HG03039 (cell line): ENCODE results near the gene NF2.
"Not testable (repeated sequence)": the region's sequence is repeated elsewhere in the genome, so short reads cannot be mapped to it uniquely, and the experiment has no call there.

Experiments used
- ATAC-seq: cut with Tn5 transposase; IDR thresholded peaks from one replicate; pipeline ENCODE4 v1.9.1; 2021; ENCODE audit warnings: mild to moderate bottlenecking, moderate library complexity; ENCODE audit not compliant: unreplicated experiment

NF2 gene

GRCh38 chr22:29603358-29604075, at the start of gene NF2:
NF2 (plus strand) TSS chr22:29603633; CDS start chr22:29603999, 366 bp downstream.
- ATAC-seq, result peak; percentile 92

- ATAC-seq, result no peak
These were observed 48.3 kb upstream of the NF2 start for GRCh38 chr22:29555065-29555644.

- no peak for ATAC-seq
These were observed 44.4 kb upstream of the NF2 start for GRCh38 chr22:29559030-29559429.

DNA sequence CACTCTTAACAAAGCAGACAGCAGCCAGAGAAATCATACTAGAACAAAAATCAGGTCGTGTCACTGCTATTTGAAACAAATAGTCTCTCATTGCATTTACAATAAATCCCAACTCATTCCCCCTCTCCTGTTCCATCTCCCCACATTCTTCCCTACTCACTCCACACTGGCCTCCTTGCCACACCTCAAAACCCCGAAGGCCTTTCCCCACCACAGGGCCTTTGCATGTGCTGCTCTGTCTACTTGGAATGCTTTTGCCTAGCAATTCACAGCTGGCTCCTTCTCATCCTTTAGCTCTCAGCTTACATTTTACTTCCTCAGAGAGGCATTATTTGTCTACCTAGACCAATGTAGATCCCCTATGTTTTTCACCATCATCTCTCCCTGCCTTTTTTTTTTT, 43.6 kb upstream of the NF2 start:
- no peak for ATAC-seq

- ATAC-seq, result no peak
These were observed 39.6 kb upstream of the NF2 start for GRCh38 chr22:29563652-29564460.

DNA sequence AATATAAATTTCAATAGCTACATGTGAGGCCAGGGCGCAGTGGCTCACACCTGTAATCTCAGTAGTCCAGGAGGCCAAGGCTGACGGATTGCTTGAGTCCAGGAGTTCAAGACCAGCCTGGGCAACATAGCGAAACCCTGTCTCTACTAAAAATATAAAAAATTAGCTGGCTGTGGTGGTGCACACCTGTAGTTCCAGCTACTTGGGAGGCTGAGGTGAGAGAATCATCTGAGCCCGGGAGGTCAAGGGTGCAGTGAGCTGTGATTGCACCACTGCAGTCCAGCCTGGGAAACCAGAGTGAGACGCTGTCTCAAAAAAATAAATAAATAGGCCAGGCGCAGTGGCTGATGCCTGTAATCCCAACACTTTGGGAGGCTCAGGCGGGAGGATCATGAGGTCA, 36.9 kb upstream of the NF2 start:
- not testable (repeated sequence) for ATAC-seq

GRCh38 chr22:29567338-29567737, 36.1 kb upstream of the NF2 start:
- ATAC-seq, result no peak

DNA sequence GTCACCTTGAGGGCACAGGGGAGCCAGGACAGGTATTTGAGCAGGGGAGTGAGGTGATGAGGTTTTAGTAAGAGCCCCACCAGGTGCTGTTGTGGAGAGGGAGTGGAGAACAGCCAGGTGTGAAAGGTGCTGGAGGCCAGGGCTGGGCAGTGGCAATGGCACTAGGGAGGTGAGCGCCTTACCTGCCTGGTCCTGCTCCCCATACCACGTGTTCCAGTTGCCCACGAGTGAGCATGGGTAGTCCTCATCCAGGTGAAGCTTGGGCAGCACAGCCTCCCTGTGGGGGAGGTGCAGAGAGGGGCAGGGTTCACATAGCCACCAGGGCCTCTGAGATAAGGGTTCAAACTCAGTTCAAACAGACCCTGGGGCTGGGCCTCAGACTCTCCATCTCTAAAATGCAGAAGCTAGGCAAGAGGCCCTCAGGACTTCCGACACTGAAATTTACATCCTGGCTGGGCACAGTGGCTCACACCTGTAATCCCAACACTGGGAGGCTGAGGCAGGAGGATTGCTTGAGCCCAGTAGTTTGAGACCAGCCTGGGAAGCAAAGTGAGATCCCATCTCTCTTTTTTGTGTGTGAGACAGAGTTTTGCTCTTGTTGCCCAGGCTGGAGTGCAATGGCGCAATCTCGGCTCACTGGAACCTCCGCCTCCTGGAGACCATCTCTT, 34.3 kb upstream of the NF2 start:
- no peak for ATAC-seq

DNA sequence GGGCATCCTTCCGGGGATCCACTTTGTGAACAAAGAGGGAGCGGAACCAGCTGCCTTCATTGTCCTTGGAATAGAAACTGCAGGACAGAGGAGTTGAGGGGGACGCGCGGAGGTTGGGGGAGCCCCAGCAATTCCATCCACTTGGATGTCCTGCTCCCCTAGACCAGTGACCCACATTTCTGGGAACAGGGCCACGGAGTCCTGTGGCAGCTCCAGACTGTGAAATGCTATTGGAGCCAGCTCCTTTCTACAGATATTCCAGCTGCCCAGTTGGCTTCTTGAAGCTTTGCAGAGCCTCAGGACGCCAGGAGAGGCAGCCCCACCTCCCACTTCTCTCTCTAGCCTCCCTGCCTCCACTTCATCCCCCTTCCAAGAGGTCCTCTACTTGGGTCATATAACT, 33.0 kb upstream of the NF2 start:
- ATAC-seq, result no peak

GRCh38 chr22:29570912-29571549, 32.4 kb upstream of the NF2 start:
- ATAC-seq, result no peak

DNA sequence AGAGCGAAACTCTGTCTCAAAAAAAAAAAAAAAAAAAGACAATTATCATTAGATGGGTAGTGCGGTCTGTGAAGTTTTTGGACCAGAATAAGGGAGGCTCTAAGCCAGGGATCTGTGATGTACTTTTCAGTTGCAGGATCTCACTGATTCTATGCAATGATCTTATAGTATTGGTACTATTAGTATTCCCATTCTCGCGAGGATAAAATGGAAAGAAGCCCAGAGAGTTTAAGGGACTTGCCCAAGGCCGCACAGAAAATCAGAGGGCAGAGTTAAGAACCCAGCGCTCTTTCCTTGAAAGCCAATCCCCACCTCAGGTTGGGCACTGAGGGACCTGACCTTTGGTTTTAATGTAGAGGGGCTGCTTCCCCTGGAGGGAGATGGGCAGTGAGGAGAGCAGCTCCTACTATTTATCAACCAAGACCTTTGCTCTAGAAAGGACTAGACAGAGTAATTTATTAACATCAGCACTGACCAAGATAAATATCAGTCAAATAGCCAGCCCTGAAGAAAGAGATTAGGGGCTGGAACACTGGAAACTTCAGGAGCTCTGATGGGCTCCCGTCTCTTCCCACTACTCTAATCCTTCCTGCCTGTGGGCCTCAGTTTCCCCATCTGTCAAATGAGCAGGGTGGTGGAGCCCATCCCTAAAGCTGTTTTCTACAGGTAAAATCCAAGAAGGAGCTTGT, 28.5 kb upstream of the NF2 start:
- ATAC-seq, result no peak

GRCh38 chr22:29578462-29579200, 24.8 kb upstream of the NF2 start:
- ATAC-seq, result no peak

- no peak for ATAC-seq
These were observed 23.1 kb upstream of the NF2 start for GRCh38 chr22:29580200-29580810.

DNA sequence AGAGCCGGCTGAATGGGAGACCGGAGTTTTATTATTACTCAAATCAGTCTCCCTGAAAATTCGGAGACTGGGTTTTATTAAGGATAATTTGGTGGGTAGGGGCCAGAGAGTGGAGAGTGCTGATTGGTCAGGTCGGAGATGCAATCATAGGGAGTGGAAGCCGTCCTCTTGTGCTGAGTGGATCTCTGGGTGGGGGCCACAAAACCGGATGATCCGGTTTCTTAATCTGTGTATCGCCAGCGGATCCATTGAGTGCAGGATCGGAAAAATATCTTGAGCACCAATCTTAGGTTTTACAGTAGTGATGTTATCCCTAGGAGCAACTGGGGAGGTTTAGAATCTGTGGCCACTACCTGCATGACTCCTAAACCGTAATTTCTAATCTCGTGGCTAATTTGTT, 21.6 kb upstream of the NF2 start:
- ATAC-seq, result no peak

DNA sequence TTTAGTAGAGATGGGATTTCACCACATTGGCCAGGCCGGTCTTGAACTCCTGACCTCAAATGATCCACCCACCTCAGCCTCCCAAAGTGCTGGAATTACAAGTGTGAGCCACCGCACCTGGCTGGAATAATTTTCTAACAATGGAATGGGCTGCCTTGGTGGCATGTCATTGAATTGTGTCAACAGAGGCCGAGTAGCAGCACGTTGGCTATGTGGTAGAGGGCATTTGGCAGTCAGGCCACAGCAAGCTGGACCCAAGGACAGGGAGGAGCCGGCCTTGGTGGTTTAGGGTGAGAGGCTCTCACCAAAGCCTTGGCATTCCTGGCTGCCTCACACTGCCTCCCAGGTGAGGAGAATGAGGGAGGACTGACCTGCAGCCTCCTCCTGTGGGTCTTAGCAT, 18.5 kb upstream of the NF2 start:
- ATAC-seq, result no peak

DNA sequence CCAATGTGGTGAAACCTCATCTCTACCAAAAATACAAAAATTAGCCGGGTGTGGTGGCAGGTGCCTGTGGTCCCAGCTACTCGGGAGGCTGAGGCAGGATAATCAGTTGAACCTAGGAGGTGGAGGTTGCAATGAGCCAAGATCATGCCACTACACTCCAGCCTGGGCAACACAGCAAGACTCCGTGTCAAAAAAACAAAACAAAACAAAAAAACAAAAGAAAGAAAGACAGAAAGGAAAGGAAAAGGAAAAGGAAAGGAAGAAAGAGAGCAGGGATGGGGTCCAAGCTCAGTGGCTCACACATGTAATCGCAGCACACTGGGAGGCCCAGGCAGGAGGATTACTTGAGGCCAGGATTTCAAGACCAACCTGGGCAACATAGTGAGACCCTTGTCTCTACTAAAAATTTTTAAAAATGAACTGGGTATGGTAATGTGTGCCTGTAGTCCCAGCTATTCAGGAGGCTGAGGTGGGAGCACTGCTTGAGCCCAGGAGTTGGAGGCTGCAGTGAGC, 17.2 kb upstream of the NF2 start:
- not testable (repeated sequence) for ATAC-seq

DNA sequence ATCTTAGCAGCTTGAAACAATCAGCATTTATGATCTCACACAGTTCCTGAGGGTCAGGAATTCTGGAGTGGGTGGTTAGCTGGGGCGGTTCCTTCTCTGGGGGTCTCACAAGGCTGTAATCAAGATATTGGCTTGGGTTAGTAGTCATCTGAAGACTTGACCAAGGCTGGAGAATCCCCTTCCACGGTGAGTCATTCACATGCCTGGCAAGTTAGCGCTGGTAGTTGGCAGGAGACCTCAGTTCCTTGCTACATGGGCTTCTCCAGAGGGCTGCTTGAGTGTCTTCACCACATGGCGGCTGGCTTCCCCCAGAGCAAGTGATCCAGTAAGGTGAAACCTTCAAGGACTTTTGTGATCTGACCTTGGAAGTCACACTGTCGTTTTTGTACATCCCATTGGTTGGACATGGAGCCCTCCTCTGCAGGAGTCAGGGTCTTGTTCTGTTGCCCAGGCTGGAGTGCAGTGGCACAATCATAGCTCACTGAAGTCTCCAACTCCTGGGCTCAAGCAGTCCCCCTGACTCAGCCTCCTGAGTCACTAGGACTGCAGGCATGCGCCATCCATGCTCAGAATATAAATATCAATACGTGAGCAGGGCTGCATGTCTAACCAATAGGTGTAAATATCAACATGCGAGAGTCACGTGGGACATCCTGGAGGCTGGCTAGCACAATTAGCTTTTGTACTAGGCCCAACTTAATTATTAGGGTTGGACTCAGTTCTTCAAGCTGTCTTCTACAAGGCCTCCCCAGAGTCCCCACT, 15.3 kb upstream of the NF2 start:
- no peak for ATAC-seq

DNA sequence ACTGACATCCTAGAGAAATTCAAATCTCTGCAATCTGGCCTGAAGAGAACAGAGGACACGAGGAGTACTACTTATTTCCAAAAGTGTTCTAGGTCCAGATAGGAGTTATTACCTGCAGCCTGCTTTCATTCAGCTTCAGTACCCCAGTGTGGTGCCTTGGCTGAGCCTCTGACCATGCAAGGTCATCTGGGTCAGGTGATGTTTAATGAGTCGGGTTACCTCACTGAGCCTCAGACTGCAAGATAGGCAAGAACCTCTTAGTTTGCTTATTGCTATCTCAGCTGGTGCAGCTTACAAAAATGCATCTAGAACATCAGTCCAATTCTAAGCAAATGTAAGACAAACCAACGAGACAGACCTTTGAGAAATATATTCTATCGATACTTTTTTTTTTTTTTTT, 9.5 kb upstream of the NF2 start:
- no peak for ATAC-seq
